Spleen (tissue), 7 donors: ENCODE measurements around the gene MFAP3L.

Experiments used
- POLR2A ChIP-seq, 3 donors: fragments of 450-650 bp; IDR thresholded peaks; one replicate each; pipeline ENCODE4 v1.5.1; 2017; ENCODE audit warnings: antibody characterized with exemption in 3 of 3, mild to moderate bottlenecking in 1 of 3
- TF ChIP-seq, protein P1 (sequence below), 11 experiments: fragments of 200-600 bp in 7 of 11; fragments of 450-650 bp in 4 of 11; sonication (generic) in 4 of 11; IDR thresholded peaks in 8 of 11; conservative IDR thresholded peaks in 3 of 11; 1 replicate in 7 of 11; 2 replicates in 4 of 11; pipeline versions ENCODE4 v1.4.0 to v1.8.0; 2016 to 2021; ENCODE audit warnings: antibody characterized with exemption in 11 of 11, inconsistent platforms in 4 of 11, mild to moderate bottlenecking in 1 of 11
- donor health status: DM: no; HTN: no; CAD: no; lungs with moderate emphysema.
- donor health status: DM: no; HTN: no; CAD: no.
- donor health status: DM: no; HTN: no; CAD: no.

DNA sequence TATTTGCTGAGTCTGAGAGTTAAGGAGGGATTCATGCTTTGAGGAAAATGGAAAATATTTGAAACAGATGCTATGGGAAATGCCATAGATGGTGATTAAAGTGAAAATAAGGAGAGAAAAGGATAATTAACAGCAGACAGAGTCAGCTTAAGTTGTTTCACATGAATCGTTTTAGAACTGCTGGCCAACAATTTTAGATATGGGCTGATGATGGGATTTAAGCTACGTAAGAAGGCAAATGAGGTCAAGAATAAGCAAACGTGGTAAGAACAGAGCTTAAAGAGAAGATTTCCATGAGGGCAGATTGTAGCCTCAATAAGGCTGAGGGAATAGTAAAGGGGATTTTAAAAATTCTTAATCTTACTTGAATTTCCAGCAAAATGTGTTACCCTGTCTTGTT is 77.9 kb downstream of the MFAP3L start:
- TF ChIP-seq POLR2A (IDR thresholded peaks at IDR 0.05): no peak
- TF ChIP-seq, protein P1, sequence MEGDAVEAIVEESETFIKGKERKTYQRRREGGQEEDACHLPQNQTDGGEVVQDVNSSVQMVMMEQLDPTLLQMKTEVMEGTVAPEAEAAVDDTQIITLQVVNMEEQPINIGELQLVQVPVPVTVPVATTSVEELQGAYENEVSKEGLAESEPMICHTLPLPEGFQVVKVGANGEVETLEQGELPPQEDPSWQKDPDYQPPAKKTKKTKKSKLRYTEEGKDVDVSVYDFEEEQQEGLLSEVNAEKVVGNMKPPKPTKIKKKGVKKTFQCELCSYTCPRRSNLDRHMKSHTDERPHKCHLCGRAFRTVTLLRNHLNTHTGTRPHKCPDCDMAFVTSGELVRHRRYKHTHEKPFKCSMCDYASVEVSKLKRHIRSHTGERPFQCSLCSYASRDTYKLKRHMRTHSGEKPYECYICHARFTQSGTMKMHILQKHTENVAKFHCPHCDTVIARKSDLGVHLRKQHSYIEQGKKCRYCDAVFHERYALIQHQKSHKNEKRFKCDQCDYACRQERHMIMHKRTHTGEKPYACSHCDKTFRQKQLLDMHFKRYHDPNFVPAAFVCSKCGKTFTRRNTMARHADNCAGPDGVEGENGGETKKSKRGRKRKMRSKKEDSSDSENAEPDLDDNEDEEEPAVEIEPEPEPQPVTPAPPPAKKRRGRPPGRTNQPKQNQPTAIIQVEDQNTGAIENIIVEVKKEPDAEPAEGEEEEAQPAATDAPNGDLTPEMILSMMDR (IDR thresholded peaks at IDR 0.05 in 8 of 11, conservative IDR thresholded peaks at IDR 0.05 in 3 of 11): no peak
